Stimulated activated naive B cell treated with anti-CD40 and anti-IgM and Interleukin-4, amounts not matched to agents 10 μg/mL and 1 μg/mL and 100 μg/mL, for 72 hours (primary cell): ENCODE data around the gene LMAN1L.

Experiments used
- ATAC-seq, 2 donors: fragments of 150-1000 bp; cut with Tn5 transposase; replicated peaks; 2 replicates each; pipeline ENCODE4 v1.10.0; 2021; ENCODE audit warnings: moderate library complexity in 1 of 2
- DNase-seq: peaks from one replicate; pipeline ENCODE4 v3.0.0; 2021
- H3K27ac Mint-ChIP-seq: one replicate; pipeline ENCODE4 v1.8.0; 2022; ENCODE audit warnings: mild to moderate bottlenecking, mixed read lengths
- H3K27me3 Mint-ChIP-seq, 2 donors: one replicate each; pipeline ENCODE4 v1.8.0; 2022; ENCODE audit warnings: mixed read lengths in 2 of 2
- H3K36me3 Mint-ChIP-seq, 2 donors: one replicate each; pipeline ENCODE4 v1.8.0; 2022; ENCODE audit warnings: mixed read lengths in 2 of 2, mild to moderate bottlenecking in 1 of 2
- H3K4me1 Mint-ChIP-seq, 2 donors: one replicate each; pipeline ENCODE4 v1.8.0; 2022; ENCODE audit warnings: mixed read lengths in 2 of 2, mild to moderate bottlenecking in 1 of 2
- H3K4me3 Mint-ChIP-seq, 2 donors: one replicate each; pipeline ENCODE4 v1.8.0; 2022; ENCODE audit warnings: mild to moderate bottlenecking in 2 of 2, mixed read lengths in 2 of 2, moderate library complexity in 1 of 2
- H3K9me3 Mint-ChIP-seq, 2 donors: one replicate each; pipeline ENCODE4 v1.8.0; 2022; ENCODE audit warnings: mixed read lengths in 2 of 2, mild to moderate bottlenecking in 1 of 2

LMAN1L gene

DNA sequence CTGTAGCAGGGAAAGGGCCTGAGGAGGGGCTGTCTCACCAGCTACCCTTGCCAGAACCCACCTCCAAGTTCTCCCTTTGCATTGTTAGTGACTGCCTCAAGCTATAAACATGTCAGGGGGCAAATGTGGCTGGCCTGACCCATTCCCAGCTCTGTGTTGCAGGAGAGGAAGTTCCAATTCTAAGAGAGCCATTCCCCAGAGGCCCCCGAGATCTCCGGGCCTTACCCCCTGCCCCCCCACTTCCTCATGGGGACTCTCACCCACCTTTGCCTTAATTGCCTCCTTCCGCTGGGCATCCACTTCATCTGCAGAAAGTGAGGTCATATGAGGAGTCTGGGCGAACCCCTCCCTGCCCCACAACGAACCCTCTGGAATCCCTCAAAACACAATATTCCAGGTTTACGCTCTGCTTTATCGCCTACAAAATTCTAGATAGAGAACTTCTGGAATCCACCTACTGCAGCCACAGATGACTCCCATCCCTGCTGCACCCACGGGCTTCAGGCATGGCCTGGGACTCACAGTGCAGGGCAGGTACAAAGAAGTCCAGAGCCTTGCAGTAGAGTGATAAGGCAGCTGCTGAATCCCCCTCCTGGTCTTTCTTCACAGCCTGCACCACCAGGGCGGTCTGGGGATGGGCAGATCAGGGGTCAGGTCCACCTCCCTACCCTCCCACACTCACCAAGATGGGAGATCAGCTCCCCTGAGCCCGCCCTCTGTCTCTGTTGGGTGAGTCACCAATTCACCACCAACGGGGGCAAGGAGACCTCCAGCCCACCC is 26.3 kb downstream of the LMAN1L start:
- Mint-ChIP-seq H3K9me3 (no peaks in the 10 kb centered on the region), H3K27me3 (no peaks in the 10 kb centered on the region), H3K36me3 (peaks cover 20 to 40% of the 10 kb centered on the region in 2 donors), H3K4me1 (peaks cover 30 to 53% of the 10 kb centered on the region in 2 donors), H3K4me3 (no peak overlapping the region), H3K27ac (no peak overlapping the region)
- ATAC-seq (no peak), DNase-seq (no peak)

DNA sequence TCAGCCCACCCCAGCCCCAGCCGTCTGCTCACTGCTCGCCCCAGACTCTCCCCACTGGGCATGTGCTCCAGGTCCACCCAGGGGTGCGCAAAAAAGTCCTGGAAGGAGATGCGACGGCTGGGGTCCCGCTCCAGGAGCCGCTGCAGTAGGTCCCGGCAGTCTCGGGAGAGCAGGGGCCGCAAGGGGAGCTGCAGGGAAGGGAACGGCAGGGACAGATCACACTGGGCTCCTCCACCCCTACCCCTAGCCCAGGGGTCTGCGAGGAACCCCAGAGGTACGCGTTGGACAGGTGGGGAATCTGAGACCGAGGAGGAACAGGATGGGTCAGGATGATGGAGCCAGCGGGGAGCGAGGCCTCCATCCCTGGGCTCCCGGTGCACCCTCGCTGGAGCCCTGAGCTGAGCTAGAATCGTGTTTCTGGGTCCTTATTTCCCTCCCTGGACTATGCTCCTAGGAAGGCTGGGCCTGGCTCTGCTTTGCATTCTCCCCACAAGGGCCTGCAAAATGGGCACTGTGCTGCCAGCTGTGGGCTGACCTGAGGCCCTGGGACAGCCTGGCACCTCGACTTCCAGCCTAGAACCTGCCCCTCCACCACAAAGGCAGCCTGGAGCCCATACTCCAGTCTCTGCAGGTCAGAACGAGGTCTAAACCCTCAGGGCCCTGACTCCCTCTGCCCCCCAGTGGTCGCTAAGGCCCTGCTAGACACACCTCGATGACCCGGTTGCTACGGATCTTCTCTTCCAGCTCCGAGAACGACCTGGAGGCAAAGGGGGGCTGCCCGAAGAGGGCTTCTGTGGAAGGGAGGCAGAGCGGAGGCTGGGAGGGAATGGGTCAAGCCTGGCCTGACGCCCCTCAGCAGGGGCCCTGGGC is 27.1 kb downstream of the LMAN1L start:
- Mint-ChIP-seq H3K27ac (peak overlapping the region; percentile 11), H3K4me1 (peaks cover 29 to 53% of the 10 kb centered on the region in 2 donors), H3K4me3 (no peak overlapping the region), H3K9me3 (no peaks in the 10 kb centered on the region), H3K27me3 (no peaks in the 10 kb centered on the region), H3K36me3 (peaks cover 24 to 44% of the 10 kb centered on the region in 2 donors)
- DNase-seq (no peak), ATAC-seq (no peak)

DNA sequence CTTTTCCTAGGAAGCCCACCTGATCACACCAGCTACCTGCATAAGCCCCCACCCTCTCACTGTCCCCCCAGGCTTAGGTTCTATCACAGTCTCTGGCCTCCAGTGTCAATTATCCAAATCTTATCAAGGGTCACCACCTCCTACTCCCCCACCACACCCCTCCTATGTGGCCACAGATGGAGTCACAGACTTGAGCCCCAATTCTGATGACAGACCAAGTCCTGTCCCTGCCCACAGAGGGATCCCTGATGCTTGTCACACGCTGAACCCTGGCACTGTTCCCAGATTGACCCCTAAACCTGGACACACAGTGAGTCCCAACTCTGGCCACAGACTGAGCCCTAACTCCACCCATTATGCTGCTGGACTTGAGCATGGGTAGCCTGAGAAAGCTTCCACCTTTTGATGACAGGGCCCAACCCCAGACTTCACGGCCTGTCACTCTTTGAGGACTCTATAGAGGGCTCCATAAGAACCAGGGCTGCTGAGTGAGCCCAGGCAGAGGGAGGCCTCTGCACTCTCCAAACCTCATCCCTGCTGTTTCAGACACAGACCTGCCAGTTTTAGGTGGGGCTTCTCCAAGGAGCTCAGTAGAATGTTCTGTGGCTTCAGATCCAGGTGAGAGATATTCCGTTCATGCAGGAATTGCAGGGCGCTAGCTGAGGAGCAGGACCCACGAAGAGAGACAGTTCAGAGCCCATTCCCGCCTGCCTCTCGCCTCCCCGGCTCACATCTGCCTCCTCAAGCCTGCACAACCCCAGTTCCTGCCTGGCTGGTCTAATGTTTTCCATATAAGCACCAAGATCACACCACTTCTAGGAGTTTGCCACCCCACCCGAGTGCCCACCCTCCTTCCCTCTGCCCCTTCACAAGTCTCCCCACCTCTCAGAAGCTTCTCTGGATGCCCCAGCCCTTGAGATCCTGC is 28.5 kb downstream of the LMAN1L start:
- no peak for ATAC-seq
- no peaks in the 10 kb centered on the region for H3K27me3 Mint-ChIP-seq
- peaks cover 31 to 41% of the 10 kb centered on the region in 2 donors for H3K36me3 Mint-ChIP-seq
- DNase-seq: no peak
- H3K27ac Mint-ChIP-seq: no peak overlapping the region
- H3K9me3 Mint-ChIP-seq: no peaks in the 10 kb centered on the region
- H3K4me1 Mint-ChIP-seq: peaks cover 33 to 57% of the 10 kb centered on the region in 2 donors
- H3K4me3 Mint-ChIP-seq: peak overlapping the region in 1 of 2 donors; percentile 86

DNA sequence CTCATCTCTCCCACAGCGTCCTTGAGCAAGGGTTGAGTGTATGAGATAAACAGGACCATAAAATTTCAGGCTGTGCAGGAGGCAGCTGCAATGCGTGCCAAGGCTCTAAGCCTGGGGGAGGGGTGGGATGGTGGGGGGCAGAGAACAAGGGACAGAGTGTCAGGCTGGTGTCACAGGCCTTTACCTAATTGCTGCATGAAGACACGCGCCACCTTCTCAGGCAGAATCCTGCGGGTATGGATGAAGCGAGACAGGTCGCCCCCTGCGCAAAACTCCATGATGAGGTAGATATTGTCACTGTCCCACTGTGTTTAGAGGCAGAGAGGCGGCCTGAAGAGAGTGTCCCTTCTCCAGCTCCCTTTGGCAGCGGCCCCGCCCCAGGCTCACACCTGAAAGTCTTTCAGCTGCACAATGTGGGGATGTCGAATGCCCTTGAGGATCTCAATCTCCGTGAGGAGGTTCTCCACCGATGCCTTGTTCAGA is 29.3 kb downstream of the LMAN1L start:
- ATAC-seq (no peak), DNase-seq (no peak)
- H3K36me3 Mint-ChIP-seq: peaks cover 29 to 39% of the 10 kb centered on the region in 2 donors
- no peaks in the 10 kb centered on the region for H3K9me3 Mint-ChIP-seq
- H3K4me1 Mint-ChIP-seq: peaks cover 33 to 57% of the 10 kb centered on the region in 2 donors
- no peak overlapping the region for H3K27ac Mint-ChIP-seq
- H3K4me3 Mint-ChIP-seq: peak overlapping the region; percentile 86 to 95
- no peaks in the 10 kb centered on the region for H3K27me3 Mint-ChIP-seq

DNA sequence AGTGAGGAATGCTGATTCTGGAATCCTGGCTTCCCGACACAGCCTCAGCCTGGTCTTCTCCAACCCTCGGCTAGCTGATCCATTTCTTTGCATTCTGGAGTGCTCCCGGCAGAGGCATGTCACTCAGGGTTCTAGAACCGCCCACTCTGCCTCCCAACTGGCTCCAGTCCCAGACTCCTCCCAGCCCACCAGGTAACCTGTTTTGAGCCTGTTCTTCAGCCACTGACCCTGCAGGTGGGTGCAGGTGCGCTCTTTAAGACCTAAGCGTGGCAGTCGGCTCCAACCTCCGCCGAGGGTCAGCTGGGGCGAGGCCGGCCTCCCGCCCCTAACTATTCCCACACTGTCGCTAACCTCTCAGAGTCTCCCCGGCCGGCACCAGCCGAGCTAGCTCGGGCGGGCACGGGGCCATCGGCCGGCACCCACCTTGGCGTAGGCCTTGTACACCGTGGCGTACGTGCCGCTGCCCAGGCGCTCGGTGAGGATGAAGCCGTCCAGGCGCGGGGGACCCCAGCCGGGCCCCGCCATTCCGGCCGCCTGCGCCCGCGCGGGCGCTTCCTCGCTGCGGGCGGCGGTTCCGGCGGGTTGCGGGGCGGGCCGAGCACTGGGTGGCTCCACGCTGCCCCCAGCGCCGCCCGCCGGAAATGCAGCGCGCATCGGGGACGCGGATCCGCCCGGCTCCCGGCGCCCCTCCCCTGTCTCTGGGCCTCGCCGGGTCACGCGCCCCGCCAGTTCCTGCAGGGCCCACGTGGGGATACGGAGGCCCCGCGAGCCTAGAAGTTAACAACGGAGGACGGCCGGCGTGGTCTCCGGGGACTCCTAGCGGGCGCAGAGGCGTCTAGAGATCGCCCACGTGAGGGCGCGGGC is 30.2 kb downstream of the LMAN1L start, which contains the start of gene ULK3:
Gene ULK3, minus strand, starts transcription at position 576 of the 864 bp plus-strand sequence. Its CDS starts 51 bp downstream, at position 525.
- DNase-seq: peak; percentile 89

DNA sequence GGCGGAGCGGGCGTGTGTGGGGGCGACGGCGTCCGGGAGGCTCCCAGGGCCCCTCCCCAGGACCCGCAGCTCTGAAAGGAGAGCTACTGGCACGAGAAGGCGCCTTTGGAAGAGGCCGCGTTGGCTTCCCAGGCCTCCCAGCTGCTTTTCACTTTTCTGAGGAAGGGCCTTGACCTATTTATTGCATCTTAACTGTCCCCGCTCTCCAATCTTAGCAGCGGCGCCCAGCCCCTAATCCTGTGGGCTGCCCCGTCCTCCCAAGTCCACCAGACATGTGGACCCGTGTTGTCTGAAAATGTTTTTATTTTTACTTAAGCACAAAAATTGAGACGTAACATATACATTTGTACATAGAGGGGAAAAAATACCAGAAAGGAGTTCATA is 30.8 kb downstream of the LMAN1L start:
- Mint-ChIP-seq H3K36me3 (peaks cover 41 to 47% of the 10 kb centered on the region in 2 donors), H3K4me3 (peak overlapping the region; percentile 85 to 95), H3K9me3 (no peaks in the 10 kb centered on the region), H3K27ac (peak overlapping the region; percentile 92), H3K4me1 (peaks cover 44 to 71% of the 10 kb centered on the region in 2 donors), H3K27me3 (no peaks in the 10 kb centered on the region)
- ATAC-seq (no peak), DNase-seq (no peak)

More for the DNA sequence above, 30.2 kb downstream of the LMAN1L start, which contains the start of gene ULK3:
- Mint-ChIP-seq H3K27me3 (no peaks in the 10 kb centered on the region), H3K4me1 (peaks cover 40 to 66% of the 10 kb centered on the region in 2 donors), H3K36me3 (peaks cover 37 to 41% of the 10 kb centered on the region in 2 donors), H3K27ac (peak within 1 kb of the TSS; percentile 92), H3K4me3 (peak within 1 kb of the TSS; percentile 86 to 95), H3K9me3 (no peaks in the 10 kb centered on the region)
- ATAC-seq: peak; percentile 91 to 92

DNA sequence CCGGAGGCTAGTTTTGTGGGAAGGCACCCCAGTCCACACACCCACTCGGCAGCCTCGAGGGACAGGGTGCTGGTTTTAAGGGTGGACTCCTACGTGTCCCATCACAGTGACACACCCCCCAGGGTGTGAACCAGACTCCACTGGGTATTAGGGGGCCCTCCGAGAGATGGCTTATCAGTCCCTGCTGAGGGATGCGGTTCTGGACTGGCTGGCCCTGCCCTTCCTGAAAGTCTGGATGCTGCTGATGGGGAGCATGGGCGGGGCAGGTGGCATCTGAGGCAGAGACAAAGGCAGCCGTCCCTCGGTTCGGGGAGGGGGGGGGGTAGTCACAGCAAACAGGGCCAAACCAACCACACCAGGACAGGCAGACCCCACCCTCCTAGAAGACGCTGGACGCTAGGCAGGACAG is 31.3 kb downstream of the LMAN1L start:
- Mint-ChIP-seq H3K9me3 (no peaks in the 10 kb centered on the region), H3K27ac (peak overlapping the region; percentile 92), H3K27me3 (no peaks in the 10 kb centered on the region), H3K4me1 (peaks cover 44 to 71% of the 10 kb centered on the region in 2 donors), H3K36me3 (peaks cover 43 to 49% of the 10 kb centered on the region in 2 donors), H3K4me3 (peak overlapping the region; percentile 82 to 95)
- no peak for ATAC-seq
- DNase-seq: no peak

DNA sequence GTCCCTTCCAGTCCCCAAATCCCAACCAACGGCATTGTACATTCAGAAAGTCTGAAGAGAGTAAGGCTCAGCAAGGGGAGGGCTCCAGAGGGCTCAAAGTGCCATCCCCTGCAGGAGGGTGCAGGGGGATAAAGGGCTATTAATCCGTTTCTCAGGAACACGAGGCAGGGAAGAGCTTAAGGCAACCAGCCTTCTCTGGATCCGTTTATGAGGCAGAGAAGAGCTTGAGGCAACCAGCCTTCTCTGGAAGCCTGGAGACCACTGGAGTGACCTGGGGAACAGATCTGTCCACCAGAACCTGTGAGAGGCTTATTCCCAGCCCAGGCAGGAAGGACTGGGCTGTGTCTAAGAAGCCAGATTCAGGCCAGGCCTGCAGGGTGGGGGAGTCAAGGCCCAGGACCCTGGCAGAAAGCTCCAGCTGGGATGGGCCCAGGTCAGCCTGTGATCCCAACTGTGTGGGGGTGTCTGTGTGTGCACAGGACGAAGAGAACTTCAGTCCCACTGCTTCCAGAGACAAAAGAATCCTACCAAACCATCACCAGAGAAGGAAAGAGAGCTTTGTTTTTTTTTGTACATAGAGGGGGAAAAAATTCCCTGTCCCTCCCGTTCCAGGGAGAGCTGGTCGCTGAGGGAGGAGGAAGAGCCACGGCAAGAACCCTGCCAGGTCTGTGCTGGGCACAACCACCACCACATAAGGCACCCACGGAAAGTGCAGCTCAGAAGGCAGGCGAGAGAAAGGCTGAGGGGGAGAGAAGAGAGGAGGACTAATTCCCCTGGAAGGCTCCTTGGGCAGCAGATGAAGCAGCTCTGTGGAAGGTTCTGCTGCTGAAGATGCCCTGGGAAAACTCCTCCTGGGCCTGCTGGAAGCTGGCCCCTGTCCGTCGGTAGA is 31.9 kb downstream of the LMAN1L start:
- Mint-ChIP-seq H3K36me3 (peaks cover 45 to 49% of the 10 kb centered on the region in 2 donors), H3K9me3 (no peaks in the 10 kb centered on the region), H3K4me1 (peaks cover 44 to 74% of the 10 kb centered on the region in 2 donors), H3K4me3 (no peak overlapping the region), H3K27ac (peak overlapping the region; percentile 73), H3K27me3 (no peaks in the 10 kb centered on the region)
- no peak for DNase-seq
- no peak for ATAC-seq

DNA sequence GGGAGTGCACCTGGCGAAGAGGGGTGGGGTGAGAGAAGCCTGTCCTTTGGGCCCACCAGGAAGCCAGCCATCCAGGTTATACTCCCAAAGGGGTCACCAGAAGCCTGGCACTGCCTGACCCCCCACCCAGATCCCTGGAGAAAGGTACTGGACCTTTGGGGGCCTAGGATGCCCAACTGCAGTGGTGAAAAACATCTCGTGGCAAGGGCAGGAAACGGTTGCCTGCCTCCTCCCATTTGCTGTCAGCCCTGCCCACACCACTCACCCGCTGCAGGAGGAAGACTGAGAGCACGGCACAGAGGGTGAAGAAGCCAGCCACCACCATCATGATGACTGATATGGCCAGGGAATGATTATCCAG is 32.6 kb downstream of the LMAN1L start:
- Mint-ChIP-seq H3K9me3 (no peaks in the 10 kb centered on the region), H3K27ac (peak overlapping the region; percentile 73), H3K4me1 (peaks cover 44 to 77% of the 10 kb centered on the region in 2 donors), H3K4me3 (no peak overlapping the region), H3K36me3 (peaks cover 45 to 53% of the 10 kb centered on the region in 2 donors), H3K27me3 (no peaks in the 10 kb centered on the region)
- ATAC-seq (no peak), DNase-seq (no peak)

DNA sequence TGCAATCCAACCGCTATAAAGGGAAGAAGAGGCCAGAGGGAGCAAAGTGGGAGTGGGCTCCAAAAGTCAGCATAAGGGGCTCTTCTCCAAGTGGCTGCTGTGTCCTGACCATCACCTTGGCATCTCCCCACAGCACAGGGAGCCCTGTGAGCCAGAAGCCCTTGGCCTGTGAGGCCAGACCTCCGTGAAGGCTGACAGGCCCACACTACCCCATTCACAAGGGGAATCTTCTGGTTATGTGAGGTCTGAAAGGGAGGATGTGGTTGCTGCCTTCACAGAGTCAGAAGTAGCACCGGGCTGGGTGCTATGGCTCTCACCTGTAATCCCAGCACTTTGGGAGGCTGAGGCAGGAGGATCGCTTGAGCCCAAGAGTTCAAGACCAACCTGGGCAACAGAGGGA is 32.9 kb downstream of the LMAN1L start:
- Mint-ChIP-seq H3K36me3 (peaks cover 45 to 53% of the 10 kb centered on the region in 2 donors), H3K4me1 (peaks cover 43 to 73% of the 10 kb centered on the region in 2 donors), H3K27ac (peak overlapping the region; percentile 63), H3K4me3 (no peak overlapping the region), H3K27me3 (no peaks in the 10 kb centered on the region), H3K9me3 (no peaks in the 10 kb centered on the region)
- DNase-seq (no peak), ATAC-seq (no peak)

DNA sequence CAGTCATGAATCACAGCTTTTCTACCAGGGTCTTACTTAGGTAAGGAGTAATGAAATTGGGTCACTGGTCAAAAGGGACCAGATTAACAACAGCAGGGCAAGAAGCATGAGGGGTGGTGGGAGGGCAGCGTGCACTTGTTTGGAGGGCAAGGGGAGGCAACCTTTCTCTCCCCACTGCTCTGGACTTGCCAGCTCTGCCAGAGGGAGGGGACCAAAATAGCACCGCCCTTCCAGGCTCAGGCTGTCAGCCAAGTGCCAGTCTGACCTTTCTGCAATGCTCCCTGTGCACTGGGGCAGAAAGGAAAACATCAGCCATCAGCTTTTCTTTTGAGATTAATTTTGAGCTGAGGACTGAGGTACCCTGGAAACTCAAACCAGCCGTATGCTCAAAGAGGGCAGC is 34.8 kb downstream of the LMAN1L start:
- Mint-ChIP-seq H3K27ac (peak overlapping the region; percentile 66), H3K36me3 (peaks cover 50 to 53% of the 10 kb centered on the region in 2 donors), H3K27me3 (no peaks in the 10 kb centered on the region), H3K9me3 (no peaks in the 10 kb centered on the region), H3K4me1 (peaks cover 36 to 55% of the 10 kb centered on the region in 2 donors), H3K4me3 (peak overlapping the region in 1 of 2 donors; percentile 52)
- DNase-seq (no peak), ATAC-seq (no peak)

DNA sequence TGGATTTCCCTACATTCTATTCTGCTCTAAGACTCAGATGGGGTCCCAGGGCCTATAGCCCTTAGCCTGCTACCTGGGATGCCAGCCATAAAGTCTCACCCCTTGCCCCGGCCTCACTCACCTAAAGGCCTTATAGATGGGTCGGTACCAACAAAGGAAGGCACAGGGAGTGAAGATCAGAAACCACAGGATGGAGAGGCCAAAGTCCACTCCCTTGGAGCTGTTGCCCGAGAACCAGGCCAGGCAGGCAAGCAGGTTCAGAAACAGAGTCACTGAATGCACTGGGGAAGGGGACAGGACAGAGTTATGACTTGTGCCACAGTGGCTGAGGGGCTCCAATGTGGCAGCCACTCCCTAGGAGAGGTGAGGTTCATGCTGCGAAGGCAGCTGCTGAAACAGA is 37.8 kb downstream of the LMAN1L start:
- H3K27me3 Mint-ChIP-seq: no peaks in the 10 kb centered on the region
- no peak overlapping the region for H3K27ac Mint-ChIP-seq
- no peak for DNase-seq
- H3K4me3 Mint-ChIP-seq: no peak overlapping the region
- H3K4me1 Mint-ChIP-seq: peaks cover 30 to 37% of the 10 kb centered on the region in 2 donors
- no peaks in the 10 kb centered on the region for H3K9me3 Mint-ChIP-seq
- no peak for ATAC-seq
- peaks cover 49 to 54% of the 10 kb centered on the region in 2 donors for H3K36me3 Mint-ChIP-seq
